ENCODE data around the gene RPA3.

- TF ChIP-seq, protein P1, sequence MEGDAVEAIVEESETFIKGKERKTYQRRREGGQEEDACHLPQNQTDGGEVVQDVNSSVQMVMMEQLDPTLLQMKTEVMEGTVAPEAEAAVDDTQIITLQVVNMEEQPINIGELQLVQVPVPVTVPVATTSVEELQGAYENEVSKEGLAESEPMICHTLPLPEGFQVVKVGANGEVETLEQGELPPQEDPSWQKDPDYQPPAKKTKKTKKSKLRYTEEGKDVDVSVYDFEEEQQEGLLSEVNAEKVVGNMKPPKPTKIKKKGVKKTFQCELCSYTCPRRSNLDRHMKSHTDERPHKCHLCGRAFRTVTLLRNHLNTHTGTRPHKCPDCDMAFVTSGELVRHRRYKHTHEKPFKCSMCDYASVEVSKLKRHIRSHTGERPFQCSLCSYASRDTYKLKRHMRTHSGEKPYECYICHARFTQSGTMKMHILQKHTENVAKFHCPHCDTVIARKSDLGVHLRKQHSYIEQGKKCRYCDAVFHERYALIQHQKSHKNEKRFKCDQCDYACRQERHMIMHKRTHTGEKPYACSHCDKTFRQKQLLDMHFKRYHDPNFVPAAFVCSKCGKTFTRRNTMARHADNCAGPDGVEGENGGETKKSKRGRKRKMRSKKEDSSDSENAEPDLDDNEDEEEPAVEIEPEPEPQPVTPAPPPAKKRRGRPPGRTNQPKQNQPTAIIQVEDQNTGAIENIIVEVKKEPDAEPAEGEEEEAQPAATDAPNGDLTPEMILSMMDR (conservative IDR thresholded peaks at IDR 0.05; ENCODE audit: low read depth, low read length): no peak
- no peak for TF ChIP-seq EZH2 (IDR thresholded peaks at IDR 0.05; ENCODE audit: low read length, unreplicated experiment)
Observed at GRCh38 chr7:7617550-7617949, 100.9 kb downstream of the RPA3 start.
